Measurements from ENCODE around the gene GALNS. TPM values are rescaled to one million over a fixed set of nuclear protein-coding genes. Genes with fewer than 3 reads are reported as not detected.
A peak's percentile ranks its signal among the peaks of the same experiment; 100 is the strongest.

Gene GALNS
- total and polyA plus RNA-seq, 2 of the 13 experiments (the other 11 are each of a cell fraction or from before 2014, with no cell fraction given): 9.2 to 9.8 TPM

GRCh38 chr16:88880226-88881006, 23.7 kb upstream of the GALNS start (continued):
- TF ChIP-seq PPARG (CRISPR knock-in tag; conservative IDR thresholded peaks at IDR 0.05): no peak
- TF ChIP-seq ASH2L (IDR thresholded peaks at IDR 0.05; ENCODE audit: insufficient read length, low read depth, low read length): no peak
- TF ChIP-seq ZNF407 (CRISPR knock-in tag; IDR thresholded peaks at IDR 0.05; ENCODE audit: not compliant biosample characterization): no peak
- TF ChIP-seq KLF9 (CRISPR knock-in tag; IDR thresholded peaks at IDR 0.05; ENCODE audit: low read depth): no peak
- TF ChIP-seq ZNF674 (CRISPR knock-in tag; IDR thresholded peaks at IDR 0.05; ENCODE audit: low read depth): no peak
- no peak for TF ChIP-seq PRPF4 (IDR thresholded peaks at IDR 0.05; ENCODE audit: low read depth, low read length, poor library complexity, severe bottlenecking)
- no peak for TF ChIP-seq ZNF430 (CRISPR knock-in tag; IDR thresholded peaks at IDR 0.05)
- no peak for TF ChIP-seq TCF7 (IDR thresholded peaks at IDR 0.05; ENCODE audit: low read depth)
- no peak for TF ChIP-seq ZNF512B (CRISPR knock-in tag; IDR thresholded peaks at IDR 0.05; ENCODE audit: borderline replicate concordance)
- TF ChIP-seq SATB2 (CRISPR knock-in tag; IDR thresholded peaks at IDR 0.05): 0 out of 2 replicates have a peak, but pooled peaks have one; percentile 37
- no peak for TF ChIP-seq ZNF275 (CRISPR knock-in tag; IDR thresholded peaks at IDR 0.05; ENCODE audit: borderline replicate concordance)
- TF ChIP-seq, protein P1, sequence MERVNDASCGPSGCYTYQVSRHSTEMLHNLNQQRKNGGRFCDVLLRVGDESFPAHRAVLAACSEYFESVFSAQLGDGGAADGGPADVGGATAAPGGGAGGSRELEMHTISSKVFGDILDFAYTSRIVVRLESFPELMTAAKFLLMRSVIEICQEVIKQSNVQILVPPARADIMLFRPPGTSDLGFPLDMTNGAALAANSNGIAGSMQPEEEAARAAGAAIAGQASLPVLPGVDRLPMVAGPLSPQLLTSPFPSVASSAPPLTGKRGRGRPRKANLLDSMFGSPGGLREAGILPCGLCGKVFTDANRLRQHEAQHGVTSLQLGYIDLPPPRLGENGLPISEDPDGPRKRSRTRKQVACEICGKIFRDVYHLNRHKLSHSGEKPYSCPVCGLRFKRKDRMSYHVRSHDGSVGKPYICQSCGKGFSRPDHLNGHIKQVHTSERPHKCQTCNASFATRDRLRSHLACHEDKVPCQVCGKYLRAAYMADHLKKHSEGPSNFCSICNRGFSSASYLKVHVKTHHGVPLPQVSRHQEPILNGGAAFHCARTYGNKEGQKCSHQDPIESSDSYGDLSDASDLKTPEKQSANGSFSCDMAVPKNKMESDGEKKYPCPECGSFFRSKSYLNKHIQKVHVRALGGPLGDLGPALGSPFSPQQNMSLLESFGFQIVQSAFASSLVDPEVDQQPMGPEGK (CRISPR knock-in tag; IDR thresholded peaks at IDR 0.05): peak; percentile 63
- TF ChIP-seq ADNP (CRISPR knock-in tag; IDR thresholded peaks at IDR 0.05): no peak
- TF ChIP-seq ZNF501 (CRISPR knock-in tag; IDR thresholded peaks at IDR 0.05): peak; percentile 67
